Bone marrow (tissue), 2 donors: ENCODE measurements around the gene CLDN10.
"Not testable (repeated sequence)": the region's sequence is repeated elsewhere in the genome, so short reads cannot be mapped to it uniquely, and the experiment has no call there.

Experiments
- DNase-seq, 2 donors: peaks; one replicate each; lab custom pipeline; 2025; lab: John Stamatoyannopoulos, UW

Gene CLDN10

DNA sequence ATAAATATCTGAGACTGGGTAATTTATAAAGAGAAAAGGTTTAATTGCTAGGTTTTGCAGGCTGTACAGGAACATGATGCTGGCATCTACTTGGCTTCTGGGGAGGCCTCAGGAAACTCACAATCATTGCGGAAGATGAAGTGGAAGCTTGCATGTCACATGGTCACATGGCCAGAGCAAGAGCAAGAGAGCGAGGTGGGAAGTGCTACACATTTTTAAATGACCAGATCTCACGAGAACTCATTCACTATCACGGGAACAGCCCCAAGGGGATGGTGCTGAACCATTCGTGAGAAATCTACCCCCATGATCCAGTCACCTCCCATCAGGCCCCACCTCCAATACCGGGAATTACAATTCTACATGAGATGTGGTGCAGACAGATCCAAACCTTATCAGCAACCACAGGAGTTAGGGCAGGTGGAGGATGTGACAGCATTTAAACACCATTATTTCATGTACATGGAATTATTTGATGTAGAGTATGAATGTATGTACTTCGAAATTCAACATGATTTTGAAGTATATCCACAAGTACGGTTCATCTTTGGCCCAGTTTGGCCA lies 10.5 kb upstream of the CLDN10 start:
- no peak for DNase-seq

DNA sequence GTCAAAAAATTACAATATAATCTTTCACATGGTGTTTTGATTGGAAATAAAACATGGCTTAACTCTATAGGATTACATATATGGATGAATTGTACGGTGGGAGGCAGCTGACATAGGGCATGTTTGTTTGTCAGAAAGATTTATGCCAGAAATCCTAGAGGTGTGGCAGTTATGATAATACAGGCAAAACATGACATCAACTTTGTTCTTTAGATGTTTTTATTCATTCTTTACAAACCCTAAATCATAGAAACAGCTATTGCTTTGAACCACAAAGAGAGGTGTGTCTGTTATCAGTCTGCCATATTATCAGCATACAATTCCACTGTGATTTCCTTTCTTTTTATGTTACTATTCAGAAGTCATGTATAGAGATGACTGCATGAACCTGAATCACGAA lies 8.2 kb upstream of the CLDN10 start:
- no peak for DNase-seq

DNA sequence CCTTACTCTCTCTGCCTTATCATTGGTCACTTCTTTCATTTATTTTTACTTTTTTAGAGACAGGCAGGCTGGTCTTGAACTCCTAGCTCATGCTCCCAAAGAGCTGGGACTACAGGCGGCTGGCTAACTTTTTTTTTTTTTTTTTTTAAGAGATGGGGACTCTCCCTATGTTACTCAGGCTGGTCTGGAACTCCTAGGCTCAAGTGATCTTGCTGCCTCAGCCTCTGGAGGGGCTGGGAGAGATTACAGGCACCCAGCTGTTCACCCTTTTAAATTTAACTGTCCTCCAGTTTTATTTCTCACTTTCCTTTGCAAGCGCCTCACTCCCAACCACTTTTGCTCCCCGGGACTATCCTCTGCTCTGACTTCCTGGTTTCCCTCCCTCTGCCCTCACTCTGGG lies 5.6 kb upstream of the CLDN10 start:
- DNase-seq, result no peak

DNA sequence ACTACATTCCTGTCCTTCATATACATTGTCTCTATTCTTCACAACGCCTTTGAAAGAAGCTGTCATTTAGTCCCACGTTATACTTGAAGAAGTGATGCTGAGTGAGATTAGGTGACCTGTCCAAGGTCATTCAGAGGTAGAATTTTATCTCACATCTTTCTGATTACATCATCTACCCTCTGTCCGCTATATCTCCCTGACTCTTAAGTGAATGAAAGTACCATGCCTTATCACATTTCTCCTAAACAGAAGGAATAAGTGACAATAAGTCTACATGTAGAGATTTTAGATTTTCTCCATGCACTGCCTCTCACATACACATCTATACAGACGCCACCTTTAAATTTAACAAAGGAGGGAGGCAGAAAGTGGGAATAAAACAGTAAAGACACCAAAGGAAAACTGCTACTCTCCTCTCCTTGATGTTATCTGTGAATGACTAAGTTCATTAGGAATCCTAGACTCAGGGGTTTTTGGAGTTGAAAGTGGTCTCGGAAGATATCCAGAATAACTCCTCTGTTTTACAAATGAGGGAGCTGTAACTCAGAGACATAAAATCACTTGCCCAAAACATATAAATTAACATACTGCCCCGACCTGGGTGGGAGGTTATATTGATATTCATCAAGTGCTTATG lies 4.9 kb upstream of the CLDN10 start:
- DNase-seq, result no peak

DNA sequence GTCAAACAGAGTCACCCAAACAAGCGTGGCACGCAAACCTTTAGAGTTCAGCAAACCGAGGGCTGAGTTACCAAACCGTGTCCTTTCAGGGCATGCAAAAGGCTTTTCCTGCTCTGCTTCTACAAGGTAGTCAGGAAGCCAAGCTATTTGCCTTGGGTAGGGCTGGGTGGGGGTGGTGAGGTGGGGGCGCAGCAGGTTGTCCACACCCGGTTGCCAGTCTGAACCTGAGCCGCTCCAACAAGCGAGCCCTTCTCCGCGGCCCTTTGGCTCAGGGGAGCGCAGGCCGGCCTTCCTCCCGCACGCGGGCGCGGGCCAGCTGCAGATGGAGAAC lies 347 bp upstream of the CLDN10 start:
- no peak for DNase-seq

DNA sequence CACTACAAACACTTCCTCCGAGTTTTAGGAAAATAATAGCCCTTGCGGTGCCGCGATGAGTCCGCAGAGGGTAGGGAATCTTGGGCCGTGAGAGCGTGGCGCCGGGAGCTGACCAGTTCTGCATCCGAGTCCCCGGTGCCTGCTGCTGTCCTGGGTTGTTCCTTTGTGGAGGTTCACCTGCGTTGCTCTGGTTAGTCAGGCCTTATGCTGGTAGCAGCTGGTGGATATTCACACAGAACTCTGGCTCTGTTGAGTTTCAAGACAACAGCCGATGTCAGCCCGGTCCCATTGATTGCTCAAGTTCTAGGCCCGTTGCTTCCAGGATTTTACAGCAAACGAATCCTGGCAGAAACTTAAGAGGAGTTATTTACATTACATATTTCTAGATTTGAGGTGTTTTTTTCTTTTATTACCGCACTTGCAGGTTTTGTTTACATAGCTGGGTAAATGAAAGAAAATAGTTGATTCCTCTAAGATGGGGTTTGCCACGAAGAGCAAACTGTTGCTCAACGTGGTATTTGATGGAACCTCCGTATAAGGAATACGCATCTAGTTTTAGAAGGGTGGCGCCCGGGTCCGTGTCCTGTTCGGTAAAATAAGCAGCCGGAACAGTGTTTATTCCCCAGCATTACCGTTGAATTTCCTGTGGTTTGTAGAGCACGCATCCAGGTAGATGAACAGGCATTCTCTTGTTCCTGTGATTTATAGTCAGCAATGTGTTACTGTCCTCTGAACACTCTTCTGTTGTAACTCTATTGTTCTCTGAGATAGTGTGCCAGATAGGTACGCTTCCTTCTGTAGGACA lies 1.3 kb downstream of the CLDN10 start:
- no peak for DNase-seq

DNA sequence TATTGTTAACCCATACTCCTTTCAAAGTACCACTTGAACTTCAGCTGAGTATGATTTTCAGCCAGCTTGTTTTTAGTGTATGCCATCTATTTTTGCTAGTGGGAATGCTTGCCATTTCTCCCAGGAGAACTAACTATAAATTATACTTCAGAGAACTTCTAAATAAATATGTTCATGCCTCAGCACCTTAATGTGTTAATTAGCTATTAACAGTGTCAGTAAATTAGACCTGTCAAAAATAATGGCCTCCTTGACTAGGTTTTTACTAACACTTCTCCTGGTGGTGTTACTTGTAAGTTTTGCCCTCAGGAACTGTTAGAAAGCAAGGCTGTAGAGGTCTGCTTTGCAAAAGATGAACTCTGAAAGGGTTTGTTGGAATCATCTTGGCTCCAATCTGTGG lies 4.5 kb downstream of the CLDN10 start:
- DNase-seq, result no peak

DNA sequence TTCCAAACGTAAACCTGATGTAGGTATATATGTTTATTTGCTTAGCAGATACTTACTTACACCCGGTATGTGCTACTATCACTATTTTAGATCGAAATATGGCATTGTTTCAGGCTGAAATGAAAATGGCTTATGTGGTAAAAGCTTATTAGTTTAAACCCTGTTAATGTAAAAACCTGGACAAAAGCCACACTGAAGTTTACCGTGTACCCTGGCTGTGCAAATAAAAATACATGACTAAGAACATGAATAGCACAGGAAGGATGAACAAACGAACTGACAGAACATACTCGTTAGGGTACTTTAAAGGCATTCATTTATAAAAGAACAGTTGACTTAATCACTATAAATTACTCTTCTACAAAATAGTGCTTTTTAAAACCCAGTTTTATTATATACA lies 6.6 kb downstream of the CLDN10 start:
- DNase-seq, result no peak

DNA sequence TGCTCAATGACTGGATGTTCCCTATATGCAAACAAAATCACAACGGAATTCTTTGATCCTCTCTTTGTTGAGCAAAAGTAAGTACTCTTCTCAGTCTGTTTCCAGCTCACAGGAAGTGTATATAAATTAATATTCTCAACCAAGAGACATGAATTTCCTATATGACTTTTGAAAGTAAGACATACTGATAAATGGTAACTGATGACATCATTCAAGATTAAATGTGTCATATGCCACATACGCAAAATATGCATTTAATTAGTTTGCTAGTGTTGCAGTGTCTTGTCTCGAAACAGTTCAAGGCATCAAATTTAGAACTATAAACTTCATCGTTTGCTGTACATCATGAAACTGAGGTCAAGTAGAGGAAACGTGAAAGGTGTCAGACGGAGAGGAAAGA lies 7.9 kb downstream of the CLDN10 start:
- no peak for DNase-seq

DNA sequence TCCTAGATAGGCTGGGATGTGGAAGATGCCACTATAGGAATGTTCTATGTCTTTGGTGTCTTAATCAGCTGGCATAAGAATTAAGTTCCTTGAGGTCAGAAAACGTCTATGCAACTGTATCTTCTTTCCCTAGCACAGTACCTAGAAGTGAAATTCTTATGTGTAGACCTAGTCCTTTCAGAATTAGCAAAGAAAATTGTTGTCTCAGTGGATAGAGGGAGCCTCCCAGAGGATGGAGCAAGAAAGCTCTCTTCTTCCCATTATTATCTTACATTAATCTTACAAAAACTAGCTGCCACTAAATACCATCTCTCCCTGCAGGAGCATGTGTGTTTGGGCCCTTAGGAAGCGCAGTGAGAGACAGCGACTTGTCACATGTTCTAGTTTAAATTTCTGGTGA lies 11.6 kb downstream of the CLDN10 start:
- DNase-seq, result no peak

DNA sequence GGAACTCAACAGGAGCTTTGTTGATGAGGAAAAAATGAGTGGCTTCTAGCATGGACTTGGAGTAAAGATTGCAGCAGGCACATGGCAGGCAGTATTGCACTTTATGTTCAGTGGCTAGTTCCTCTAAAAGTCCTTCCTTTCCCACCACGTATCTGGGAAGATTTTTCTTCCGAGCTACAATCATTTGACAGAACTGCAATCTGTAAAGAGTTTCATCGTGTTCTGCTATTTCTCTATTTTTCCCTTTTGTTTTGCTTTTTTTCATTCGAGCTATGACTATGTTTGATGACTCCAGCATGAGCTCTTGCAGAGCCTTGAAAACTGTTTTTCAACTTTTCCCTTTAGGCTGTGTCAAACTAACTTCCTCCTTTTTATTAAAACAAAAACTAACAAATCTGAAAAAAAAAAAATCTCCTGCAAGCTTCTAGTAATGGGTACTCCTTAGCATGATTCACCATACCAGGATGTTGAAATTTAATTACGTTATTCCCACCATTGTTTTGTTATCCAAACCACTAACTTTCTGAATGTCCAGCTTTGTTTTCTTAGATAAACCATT lies 12.3 kb downstream of the CLDN10 start:
- DNase-seq, result no peak

DNA sequence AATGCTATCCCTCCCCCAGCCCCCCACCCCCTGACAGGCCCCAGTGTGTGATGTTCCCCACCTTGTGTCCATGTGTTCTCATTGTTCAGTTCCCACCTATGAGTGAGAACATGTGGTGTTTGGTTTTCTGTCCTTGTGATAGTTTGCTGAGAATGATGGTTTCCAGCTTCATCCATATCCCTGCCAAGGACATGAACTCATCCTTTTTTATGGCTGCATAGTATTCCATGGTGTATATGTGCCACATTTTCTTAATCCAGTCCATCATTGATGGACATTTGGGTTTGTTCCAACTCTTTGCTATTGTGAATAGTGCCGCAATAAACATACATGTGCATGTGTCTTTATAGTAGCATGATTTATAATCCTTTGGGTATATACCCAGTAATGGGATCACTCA lies 13.2 kb downstream of the CLDN10 start:
- DNase-seq, result not testable (repeated sequence)

DNA sequence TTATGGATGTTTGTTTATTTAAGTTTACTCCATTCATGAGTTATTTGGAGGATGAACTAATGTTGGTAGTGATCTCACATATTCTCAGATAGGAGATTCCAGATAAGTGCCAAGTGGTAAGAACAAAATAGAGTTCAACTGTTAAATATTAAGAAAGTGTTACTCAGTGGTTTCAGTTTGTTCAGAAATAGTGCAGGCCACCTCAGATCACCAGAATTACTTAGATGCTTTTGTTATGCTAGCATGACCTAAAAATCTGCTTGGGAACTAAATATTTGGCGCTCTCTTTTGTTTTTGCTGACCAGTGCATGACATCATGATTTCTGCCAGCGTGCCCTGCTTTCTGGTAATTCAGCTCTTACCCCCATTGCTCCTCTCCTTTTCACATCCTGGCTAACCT lies 15.6 kb downstream of the CLDN10 start:
- DNase-seq, result no peak

DNA sequence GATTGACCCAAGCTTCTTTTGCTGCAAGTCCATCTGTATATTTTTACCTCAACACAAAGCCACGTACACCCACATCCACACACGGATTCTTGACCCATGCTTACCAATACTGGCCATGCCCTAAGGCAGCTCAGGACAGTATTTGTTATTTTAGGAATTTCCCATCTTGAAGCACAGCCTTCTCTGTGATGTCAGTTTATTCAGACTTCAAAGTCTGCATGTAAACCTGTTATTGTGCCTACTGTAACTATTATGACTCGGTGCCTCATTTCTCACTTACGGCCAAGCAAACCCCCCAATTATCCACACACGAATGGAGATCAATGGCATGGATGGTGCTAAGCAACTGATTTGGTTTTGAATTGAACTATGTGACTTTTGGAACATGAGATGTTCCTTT lies 17.5 kb downstream of the CLDN10 start:
- DNase-seq, result no peak

DNA sequence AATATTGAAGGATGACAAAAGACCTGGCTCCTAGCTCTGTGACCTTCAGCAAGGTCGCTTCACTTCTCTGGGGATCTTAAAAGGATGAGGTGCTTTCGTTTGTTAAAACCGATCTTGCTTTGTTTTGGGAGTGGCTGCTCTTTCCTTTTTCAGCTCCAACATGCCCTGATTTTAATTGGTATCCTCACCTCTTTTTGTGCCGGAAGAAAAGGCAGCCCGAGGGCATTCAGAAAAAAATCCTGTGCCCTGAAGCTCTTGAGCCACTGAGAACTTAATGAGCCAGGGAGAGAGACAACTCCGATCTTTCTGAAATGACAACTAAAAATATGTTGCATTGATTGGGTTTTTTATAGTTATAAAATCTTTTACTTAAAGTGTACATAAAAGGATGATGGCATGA lies 19.4 kb downstream of the CLDN10 start:
- DNase-seq, result no peak

DNA sequence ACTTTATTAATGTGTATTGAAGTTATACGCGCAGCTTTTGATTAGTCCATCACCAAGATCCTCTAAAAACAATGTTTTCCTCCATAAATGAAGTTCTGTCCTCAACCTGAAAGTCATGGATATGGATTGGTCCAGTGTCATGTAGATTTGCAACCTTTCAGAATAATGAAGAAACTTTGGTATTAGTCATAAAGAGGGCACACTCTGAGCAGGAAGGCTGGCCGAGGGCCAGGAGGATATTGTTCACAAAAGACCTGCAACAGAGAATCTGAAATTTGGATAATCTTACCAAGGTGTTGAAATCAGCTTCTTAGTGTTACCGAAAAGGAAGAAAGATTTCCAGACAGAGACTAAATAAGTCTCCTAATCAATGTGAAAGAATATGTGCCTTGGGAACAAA lies 20.7 kb downstream of the CLDN10 start:
- DNase-seq, result no peak

DNA sequence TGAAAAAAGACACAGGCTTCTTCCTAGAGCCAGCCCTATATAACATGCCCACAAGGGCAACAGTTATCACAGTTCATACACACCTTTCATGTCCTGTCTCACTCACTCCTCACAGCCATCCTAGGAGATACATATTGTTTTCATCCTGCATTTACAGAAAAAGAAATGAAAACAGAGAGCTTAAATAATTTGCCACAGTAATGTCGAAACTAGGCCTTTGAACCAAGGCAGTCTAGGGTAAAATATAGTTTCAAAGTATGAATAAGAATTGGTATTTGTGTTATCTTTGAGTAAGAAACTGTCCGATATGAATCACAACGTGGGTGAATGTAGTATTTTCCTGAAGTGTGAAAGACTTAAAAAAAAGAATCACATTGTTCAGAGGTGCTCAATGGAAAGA lies 26.8 kb downstream of the CLDN10 start:
- DNase-seq, result no peak

DNA sequence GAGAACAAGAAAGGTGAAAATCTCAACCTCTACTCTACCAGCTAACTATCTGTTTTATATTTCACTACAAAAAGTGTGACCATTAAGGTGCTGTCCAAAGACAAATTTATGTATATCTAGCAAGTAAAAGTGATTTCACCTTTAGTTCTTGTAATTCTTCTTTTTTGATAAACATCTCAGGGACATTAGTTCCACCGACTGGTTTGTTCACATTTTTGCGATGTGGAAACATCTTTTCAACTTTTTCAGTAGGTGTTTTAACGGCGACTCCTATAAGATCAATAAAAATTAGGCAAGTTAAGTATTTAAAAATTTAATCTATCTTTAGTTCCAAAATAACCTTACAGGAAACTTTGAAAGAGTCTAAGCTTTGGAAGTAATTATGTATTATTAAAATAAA lies 33.3 kb downstream of the CLDN10 start:
- no peak for DNase-seq

DNA sequence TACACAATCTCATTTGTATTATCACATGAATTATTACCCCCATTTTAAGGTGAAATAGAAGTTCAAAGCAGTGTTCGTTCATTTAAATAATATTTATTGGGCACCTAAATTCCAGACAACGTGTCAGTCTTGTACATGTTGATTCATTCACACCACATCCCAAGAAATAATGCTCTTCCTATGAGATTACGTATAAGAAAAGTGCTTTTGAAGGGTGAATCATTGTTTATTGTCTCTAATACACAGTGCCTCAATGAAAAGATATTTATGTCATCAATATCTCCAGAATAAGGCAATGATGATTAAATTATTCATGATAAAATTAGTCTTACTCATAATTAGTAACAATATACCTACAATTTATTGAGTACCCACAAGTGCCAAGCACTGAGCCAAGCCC lies 35.6 kb downstream of the CLDN10 start:
- DNase-seq, result no peak

DNA sequence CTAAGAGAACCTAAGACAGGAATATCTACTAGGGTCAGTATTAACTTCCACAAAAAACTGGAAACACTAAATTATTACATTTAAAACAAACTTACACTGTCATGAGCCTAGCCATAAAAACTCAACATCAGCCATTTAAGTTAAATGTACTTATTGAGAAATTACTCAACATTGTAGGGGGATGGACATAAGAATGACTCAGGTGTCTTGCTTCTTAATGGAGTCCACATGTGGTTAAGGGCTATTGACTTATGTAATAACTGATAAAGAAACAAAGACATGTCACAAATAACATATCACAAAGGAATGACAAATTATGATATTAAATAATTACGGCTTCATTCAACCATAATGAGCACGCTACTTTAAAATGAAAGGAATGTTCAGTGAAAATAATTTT lies 36.2 kb downstream of the CLDN10 start:
- DNase-seq, result no peak

DNA sequence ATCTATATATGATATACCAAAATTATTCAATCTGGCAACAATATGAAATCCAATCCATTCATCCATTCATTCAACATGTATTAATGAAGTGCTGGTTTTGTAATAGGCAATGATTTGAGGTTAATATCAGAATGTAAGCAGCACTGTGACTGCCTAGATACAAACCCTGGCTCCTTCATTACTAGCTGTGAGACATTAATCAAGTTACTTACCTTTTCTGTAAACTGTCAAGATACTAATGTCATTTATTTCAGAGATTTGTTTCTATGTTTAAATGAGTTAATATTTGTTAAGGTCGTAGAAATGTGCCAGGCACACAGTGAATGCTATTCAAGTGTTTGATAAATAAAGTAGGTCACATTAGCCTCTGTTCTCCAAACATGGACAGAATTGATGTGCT lies 40.9 kb downstream of the CLDN10 start:
- no peak for DNase-seq

DNA sequence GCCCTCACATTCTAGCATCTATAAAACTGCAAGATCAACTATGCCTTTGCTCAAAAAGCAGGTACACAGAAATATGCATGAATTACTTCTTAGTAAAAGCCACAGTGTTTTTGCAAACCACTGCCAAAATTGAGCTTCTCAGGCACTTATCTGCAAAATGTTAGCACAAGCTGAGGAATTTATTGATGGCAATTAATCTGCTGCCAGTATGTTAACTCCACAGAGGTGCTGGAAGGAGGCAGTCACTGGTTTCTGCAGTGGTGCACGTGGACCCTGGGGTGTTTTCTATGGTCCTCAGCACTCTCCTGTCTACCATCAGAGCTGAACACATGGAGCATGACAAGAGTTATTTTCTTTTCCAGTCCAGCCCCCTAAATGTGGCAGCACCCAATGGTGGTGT lies 44.2 kb downstream of the CLDN10 start:
- DNase-seq, result no peak

DNA sequence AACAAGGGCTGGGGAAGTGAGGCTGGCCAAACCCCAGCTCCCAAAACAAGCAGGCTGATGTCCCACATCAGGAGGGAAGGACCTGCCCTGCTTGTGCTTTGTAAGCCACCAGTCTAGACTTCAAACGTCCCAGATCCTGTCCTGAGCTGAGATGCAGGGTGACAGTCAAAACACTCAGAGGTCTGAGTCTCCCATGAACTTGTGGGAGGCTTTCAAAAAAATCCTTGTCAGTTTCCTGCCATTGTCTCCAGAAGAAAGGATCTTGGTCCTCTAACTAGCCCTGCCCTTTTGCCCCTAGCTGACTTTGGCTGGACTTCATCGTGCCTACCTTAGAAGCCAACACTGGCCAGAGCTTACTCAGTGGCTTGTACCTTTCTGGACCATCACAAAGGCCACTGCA lies 48.7 kb downstream of the CLDN10 start:
- DNase-seq, result no peak

DNA sequence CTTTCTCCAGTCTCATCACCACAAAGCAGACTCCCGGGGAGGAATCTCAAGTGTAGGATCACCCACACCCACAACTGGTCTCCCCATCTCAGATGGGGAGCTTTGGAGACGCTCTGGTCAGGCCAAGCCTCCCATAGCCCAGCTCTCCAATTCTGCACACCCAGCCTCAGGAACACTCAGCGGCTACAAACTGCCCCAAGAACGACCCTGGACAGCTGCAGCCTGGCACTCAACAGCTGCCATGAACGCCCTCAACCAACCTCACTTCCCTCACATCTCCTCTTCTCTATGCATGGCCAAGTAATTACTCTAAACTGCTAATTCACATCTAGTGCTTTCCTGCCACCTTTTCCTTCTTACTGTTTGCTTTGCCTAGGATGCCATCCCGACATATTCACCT lies 49.4 kb downstream of the CLDN10 start:
- no peak for DNase-seq
